D721Med (cell line): ENCODE data around the gene TNPO3.

Experiments
- DNase-seq: peaks from one replicate; pipeline ENCODE4 v3.0.0; 2011; ENCODE audit warnings: low spot score; ENCODE audit not compliant: insufficient read length
- FAIRE-seq: peaks from 2 replicates; lab custom pipeline; 2011; peaks lifted over from hg19 to GRCh38; lab: Jason Lieb, UNC
- TF ChIP-seq, protein P1 (sequence below): IDR thresholded peaks from 2 replicates; pipeline ENCODE4 v1.5.1; 2012; ENCODE audit warnings: mild to moderate bottlenecking, control low read depth; ENCODE audit not compliant: insufficient read depth; ENCODE audit errors: missing control alignments

The TNPO3 gene

DNA sequence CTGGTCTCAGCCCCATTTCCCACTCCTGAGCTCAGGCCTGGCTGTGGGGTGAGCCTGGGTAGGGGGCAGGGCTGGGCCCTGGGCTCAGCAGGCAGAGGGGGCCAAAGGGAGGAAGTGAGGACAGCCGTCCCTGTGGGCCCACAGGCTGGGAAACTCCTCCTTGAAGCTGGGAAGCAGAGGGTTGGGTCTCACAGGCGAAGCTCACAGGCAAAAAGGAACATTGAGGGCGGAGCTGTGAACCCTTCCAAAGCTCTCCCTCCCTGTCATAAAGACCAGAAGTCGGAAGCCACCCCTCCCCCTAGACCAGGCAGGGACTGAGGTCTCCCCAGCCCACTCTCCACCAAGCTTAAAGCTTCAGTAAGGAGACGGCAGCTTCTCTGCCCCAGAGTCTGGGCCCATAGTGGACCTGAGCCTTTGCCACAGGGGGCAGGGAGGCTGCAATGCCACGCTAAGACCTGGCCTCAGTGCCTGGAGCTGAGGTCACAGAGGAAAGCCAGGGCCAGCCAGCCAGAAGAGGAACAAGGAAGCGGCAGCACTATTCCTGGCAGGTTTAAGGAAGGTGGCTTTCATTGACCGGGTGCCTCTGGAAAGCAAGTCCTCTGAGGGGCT is 143.4 kb downstream of the TNPO3 start:
- FAIRE-seq, result no peak
- TF ChIP-seq, protein P1, sequence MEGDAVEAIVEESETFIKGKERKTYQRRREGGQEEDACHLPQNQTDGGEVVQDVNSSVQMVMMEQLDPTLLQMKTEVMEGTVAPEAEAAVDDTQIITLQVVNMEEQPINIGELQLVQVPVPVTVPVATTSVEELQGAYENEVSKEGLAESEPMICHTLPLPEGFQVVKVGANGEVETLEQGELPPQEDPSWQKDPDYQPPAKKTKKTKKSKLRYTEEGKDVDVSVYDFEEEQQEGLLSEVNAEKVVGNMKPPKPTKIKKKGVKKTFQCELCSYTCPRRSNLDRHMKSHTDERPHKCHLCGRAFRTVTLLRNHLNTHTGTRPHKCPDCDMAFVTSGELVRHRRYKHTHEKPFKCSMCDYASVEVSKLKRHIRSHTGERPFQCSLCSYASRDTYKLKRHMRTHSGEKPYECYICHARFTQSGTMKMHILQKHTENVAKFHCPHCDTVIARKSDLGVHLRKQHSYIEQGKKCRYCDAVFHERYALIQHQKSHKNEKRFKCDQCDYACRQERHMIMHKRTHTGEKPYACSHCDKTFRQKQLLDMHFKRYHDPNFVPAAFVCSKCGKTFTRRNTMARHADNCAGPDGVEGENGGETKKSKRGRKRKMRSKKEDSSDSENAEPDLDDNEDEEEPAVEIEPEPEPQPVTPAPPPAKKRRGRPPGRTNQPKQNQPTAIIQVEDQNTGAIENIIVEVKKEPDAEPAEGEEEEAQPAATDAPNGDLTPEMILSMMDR, result no peak
- DNase-seq, result no peak

DNA sequence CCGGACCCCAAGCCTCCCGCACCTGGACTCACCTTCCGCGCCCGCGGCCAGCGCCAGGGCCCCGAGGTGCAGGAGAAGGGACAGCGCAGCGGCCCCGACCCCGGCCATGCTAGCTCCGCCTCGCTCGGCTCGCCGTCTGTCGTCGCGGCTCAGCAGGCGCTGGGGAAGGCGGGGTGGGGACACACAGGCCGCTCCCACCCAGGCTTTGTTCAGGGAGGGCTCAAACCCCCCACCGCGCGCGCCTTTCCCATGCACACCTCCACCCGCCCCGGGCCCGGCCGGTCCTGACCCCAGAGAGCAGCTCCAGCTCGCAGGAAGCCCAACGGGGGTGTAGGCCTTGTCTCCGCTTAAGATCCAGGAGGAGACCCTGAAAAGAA is 144.4 kb downstream of the TNPO3 start, which contains the start of gene KCP:
Gene KCP (minus strand): TSS at position 141 of the 377 bp plus-strand sequence. CDS start 33 bp downstream, at position 108.
- TF ChIP-seq, protein P1, result no peak
- DNase-seq (peak; percentile 77), FAIRE-seq (no peak)

DNA sequence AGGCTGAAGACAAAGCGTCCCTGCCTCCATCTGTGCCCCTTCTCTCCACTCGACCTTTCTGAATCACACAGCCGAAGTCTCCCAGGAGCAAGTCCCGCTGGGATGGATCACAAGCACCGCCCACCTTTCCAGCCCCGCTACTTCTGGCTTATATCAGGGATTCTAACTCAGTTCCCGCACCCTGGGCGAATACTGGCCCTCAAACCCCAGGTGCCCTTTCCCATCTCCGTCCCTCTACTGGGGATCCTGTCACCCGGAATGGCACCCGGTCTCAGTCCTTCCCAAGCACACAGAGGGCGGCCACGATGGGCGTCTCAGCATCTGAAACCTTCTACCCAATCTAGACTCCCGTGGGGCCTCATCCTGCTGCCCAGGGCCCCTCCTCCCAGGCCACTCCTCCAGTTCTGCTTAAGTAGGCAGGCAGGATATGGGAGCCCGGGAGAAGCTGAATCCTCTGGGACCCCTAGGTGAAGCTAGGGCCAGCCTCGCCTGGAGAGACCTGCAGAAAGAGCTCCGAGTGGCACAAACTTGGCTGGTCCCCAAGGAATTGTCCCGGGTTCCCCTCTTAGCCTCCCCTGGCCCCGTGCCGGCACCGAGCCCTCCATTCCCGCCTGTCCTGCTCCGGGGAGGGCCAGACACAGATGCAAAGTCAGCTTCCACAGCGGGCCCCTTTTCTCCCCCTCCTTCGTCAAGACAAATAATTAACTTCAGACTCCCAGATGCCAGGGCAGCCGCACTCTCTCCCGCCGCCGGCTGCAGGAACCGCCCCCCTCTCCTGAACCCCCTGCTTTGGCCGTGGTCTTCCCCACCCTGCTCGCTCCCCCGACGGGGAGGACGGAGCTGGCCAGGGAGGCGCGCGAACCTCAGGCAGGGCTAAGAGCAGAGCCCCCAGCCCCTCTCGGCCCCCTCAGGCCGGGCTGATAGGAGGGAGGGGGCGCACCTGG is 145.0 kb downstream of the TNPO3 start:
- TF ChIP-seq, protein P1, result no peak
- DNase-seq (peak; percentile 77), FAIRE-seq (no peak)

DNA sequence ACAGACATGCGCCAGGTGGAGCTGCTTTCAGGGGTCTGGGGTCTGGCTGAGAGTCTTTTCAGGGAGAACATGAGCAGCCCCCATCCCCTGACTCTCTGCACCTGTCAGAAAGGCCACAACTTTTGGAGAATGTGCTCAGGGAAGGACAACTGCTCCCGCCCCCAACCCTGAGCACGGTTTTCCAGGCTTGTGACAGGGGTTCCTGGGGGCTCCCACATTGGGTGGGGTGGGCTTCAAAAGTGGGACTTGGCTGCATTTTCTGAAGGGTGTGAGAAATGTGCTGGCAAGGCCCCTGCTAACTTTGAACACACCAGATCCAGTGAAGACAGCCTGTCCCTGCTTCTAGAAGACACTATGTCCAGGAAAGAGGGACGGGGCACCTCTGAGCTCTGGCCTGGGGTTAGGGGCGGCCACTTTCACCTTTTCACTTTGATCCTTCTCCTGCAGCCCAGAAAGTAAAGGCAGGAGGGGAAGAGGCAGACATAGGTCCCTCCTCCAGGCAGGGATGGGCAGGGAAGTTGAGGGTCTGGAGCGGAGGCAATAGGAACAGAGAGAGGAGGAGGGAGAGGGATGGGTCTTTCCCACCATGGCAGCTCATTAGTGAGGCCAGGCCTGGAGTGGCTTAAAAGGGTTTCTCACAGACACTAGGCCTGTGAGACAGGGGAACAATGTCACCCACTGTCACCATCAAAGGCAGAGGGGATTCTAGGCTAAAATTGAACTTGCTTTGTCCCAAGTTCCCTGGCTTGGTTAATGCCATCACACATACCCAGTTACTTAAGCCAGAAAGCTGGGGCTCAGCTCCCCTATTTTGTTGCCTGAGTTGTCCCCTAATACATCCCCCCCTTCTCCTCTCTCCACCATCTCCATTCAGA is 145.9 kb downstream of the TNPO3 start:
- TF ChIP-seq, protein P1, result no peak
- DNase-seq, result no peak
- no peak for FAIRE-seq

DNA sequence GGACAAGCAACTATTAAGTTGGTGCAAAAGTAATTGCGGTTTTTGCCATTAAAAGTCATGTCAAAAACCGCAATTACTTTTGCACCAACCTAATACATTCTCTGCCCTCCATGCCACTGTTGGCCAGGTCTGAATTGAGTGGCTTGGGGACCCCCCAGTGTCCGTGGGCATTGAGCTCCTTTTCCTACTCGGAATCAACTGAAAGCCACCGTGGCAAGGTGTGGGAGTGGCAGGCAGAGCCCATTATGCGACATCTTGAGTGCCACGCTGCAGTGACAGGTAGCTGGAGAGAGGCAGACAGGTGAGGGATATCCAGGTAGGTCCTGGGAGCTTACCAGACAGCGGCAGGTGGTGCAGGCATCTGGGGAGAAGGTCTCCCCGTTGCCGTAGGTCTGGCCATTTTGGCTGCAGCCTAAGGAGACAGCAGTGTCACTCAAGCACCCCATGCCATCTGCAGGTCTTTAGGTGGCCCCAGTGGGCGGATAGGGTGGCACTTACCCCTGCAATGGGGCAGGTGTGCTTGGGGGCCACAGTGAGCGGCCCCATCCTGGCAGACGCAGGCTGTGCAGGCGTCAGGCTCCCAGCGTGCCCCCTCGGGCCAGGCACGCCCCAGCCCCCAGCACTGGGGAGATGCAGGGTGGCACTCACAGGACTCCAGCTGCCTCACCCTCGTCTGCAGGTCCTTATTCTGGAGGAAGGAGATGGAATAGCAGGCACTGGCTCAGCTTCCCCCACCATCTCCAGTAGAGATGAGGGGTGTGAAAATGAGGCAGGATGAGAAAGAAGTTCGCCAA is 147.9 kb downstream of the TNPO3 start:
- no peak for FAIRE-seq
- TF ChIP-seq, protein P1, result no peak
- DNase-seq, result no peak

DNA sequence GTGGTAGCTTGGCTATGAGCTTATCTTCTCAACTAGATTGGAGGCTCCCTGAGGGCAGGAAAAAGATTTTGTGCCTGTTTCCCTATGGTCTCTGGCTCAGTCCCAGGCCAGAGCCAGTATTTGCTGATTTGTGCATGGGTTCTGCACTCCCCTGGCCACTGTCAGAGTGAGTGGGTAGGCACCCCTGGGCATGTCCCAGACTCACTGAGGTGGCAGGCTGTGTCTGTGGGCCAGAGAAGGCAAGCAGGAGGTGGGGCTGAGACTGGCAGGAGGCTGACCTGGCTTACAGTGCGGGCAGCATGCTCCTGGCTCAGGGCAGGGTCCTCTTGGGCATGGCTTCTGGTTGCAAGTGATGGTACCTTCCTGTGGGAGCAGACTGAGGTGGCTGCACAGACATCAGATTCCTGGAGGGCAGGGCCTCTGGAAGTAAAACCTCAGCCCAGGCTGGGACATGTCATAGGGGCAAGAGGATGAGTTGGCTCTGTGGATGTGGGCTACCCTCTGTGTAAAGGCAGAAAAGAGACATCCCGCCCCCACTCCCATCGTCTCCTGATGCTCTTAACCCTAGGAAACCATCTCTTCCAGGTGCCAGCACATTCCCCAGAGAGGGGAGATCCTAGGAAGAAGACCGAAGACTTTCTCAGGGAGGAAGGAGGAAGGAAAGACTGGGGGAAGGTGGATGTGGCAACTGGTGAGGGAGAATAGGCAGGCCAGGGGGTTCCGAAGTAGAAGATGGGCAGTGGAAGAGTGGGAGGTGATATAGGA is 148.7 kb downstream of the TNPO3 start:
- FAIRE-seq (no peak), DNase-seq (no peak)
- TF ChIP-seq, protein P1, result no peak
